ENCODE measurements around the gene A4GALT.

Gene A4GALT

DNA sequence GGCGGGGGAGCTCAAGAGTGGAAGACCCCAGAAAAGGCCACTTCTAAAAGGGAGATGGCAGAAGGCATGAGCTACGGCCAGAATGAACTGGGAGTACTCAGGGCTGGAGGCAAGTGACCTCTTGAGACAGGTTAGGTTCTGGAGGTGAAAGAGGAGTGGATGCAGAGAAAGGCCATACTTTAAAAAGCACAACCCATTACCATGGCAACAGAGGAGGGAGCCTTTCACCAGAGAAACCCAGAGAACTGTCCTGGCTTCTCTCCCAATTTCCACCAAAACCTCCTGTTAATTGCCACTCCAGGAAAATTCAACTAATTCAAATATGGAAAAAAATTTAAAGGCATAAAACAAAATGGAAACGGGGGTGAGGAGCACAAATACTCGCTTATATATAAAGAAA, 15.8 kb downstream of the A4GALT start:
- in situ Hi-C loops (cut with MboI; ENCODE audit: low sequenced_read_pairs), result no loop called here

DNA sequence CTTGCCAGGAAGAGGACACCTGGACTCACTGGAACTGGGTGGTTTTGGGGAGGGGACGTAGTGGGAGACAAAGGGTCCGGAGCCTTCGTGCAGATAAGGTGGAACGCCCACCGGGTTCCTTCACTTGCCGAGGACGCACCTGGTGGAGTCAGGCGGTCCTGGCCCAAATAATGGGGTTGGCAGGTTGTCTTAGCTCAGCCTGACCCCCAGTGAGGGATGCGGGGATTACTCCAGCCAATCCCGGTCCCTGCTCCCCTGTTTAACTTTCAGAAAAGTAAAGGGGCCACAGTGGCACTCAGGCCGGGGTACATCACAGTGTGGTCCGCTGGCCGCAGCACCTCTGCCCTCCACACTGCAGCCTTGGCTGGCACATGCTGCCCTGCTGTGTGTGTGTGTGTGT, 18.0 kb downstream of the A4GALT start:
- in situ Hi-C loops (cut with MboI; ENCODE audit: low sequenced_read_pairs), result no loop called here

DNA sequence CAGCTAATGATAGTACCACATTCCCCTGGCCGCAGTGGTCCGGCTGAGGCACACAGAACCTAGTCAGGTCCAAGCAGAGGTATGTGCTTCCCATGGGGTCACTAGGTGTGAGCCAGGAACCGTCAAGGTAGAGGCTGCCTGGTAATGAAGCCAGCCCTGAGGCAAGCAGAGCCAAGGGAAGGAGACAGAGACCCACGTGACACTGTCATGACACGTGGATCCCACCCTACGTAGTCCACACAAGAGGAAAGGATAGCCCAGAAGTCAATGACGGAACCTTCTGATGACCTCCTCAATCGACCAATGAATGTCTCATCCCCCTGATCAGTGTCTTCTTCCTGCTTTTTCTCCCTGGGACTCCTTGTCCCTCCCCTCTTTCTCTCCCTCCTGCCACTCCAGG, 19.0 kb downstream of the A4GALT start:
- in situ Hi-C loops (cut with MboI; ENCODE audit: low sequenced_read_pairs), result no loop called here

DNA sequence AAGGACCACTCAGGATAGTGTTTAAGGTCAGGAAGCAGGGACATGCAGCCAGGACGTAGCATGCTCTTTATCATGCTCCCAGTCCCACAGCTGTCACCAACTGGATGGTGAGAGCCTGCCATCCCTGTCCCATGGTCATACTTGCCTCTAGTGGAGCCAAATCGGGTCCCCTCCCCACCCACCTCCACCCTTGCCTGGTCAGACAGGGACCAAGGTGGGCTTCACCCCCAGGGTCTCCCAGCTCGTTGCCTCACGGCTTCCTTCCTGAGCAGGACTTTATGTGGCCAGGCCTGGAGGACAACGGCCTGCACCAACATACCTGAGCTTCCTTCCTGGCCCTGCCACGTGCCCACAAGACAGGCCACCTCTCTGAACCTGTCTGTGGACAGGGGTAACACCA, 19.8 kb downstream of the A4GALT start:
- in situ Hi-C loops (cut with MboI; ENCODE audit: low sequenced_read_pairs), result no loop called here

DNA sequence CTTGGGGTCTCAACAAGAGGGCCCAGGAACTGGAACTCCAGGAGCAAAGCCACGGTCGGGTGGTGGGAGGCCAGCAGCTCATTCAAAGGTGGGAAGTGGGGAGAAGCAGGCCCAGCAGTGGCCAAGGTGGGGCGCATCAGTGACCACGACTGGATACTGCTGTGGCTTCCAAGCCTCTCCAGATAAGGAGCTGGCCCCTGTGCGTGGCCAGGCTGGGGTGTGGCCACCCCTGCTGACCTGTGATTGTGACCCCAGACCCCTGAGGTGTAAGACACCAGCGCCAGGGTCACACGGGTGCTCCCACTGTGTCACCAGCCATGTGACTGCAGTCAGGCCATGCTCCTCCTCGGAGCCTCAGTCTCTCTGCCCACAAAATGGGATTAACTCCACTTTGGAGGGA, 20.3 kb downstream of the A4GALT start:
- in situ Hi-C loops (cut with MboI; ENCODE audit: low sequenced_read_pairs), result no loop called here

DNA sequence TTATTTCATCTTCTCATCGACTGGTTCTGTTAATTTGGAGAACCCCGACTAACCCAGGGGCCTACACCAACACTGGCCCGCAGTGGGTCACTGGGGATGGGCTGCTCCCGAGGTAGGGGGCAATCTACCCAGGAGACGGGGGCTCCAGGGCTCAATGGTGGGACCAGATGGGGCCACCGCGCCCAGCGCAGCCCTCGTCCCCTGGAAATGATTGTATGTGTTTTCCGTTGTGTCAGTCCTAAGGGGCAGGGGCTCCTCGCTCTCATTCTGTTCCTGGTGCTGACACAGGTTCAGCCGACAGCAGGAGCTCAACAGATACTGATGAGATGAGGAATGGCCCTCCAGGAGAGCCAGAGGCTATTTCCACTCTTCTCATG, 20.7 kb downstream of the A4GALT start:
- in situ Hi-C loops (cut with MboI; ENCODE audit: low sequenced_read_pairs), result no loop called here

DNA sequence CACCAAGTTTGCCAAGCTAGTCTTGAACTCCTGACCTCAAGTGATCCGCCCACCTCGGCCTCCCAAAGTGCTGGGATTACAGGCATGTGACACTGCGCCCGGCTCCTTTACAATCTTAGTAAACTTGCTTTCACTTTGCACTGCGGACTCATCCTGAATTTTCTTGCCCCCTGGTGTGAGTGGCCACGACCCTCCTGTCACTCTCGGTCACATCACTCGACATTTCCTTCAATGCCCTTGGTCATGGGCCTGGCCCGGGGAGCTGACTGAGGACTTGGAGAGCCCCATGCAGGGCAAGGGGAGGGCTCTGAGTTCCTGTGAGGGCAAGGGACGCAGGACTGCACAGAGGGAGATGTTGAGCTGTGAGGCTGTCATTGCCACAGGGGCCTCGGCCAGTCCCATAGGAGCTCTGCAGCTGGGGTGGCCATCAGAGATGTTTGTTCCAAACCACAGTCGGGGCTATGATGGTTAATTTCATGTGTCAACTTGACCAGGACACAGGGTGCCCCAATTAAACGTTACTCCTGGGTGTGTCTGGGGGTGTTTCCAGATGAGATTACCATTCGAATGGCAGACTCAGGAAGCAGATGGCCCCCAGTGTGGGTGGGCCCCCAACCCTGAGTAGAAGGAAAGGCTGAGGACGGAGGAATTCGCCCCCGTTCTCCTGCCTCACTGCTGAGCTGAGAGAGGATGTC, 21.2 kb downstream of the A4GALT start:
- in situ Hi-C loops (cut with MboI; ENCODE audit: low sequenced_read_pairs), result no loop called here

DNA sequence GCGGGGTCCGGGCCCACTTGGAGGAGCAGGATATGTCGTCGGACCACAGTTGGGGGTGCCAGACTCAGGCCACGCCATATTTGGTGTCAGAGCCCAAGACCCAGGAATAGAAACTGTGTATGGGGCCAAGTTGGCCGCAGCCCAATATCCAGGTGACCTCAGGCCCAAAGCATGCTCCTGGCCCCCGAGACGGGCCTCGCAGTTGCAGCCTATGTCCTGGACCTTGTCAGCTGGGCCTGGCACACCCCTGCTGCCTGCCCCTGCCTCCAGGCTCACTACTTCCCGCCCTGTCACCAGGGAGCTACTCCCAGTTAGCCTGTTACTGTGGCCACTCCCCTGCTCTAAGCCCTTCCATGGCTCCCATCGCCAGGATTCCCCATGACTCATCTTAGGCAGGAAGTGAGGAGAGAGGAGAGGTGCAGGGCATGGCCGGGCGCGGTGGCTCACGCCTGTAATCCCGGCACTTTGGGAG, 23.1 kb downstream of the A4GALT start:
- in situ Hi-C loops (cut with MboI; ENCODE audit: low sequenced_read_pairs), result no loop called here

DNA sequence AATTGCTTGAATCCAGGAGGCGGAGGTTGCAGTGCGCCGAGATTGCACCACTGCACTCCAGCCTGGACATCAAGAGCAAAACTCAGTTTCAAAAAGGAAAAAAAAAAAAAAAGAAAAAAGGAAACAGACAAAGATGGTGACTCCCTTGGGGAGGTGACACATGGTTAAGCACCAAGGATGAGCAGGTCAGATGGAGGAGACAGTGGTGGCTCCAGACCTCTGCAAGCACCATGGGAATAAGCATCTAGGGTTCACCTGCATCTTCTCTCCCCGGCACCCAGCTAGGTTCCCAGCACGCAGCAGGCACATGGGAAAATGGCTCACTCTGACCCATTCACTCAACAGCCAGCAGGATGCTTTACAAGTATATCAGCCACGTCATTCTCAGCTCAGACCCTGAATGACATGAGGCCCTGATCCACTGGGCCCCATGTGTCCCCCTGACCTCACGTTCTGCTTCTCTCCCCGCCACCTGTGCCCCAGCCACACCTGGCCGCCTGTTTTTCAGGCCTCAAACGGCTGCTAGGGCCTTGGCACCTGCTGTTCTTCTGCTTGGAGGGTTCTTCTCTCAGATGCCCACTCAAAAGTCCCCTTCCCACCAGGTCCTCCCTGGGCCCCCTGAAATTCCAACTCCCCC, 24.2 kb downstream of the A4GALT start:
- in situ Hi-C loops (cut with MboI; ENCODE audit: low sequenced_read_pairs), result no loop called here

DNA sequence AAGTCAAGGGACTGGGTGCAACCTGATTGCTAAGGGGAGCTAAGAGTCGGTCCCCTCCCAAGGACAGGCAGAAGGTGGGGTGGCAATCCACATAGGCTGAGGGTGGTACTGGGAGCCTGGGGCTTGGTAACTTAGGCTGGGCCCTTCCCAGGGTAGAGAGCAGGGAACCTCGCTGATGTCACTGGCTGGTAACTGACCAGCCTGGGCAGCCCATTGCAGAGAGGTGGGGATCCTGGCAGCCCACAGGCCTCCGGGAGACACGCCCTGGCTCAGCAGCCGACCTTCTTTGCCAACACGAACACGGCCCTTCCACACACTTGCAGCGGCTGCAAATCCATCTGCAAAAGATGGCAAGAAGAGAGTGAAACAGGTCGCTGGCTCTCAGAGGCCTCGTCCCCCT, 25.4 kb downstream of the A4GALT start:
- in situ Hi-C loops (cut with MboI; ENCODE audit: low sequenced_read_pairs), result no loop called here

DNA sequence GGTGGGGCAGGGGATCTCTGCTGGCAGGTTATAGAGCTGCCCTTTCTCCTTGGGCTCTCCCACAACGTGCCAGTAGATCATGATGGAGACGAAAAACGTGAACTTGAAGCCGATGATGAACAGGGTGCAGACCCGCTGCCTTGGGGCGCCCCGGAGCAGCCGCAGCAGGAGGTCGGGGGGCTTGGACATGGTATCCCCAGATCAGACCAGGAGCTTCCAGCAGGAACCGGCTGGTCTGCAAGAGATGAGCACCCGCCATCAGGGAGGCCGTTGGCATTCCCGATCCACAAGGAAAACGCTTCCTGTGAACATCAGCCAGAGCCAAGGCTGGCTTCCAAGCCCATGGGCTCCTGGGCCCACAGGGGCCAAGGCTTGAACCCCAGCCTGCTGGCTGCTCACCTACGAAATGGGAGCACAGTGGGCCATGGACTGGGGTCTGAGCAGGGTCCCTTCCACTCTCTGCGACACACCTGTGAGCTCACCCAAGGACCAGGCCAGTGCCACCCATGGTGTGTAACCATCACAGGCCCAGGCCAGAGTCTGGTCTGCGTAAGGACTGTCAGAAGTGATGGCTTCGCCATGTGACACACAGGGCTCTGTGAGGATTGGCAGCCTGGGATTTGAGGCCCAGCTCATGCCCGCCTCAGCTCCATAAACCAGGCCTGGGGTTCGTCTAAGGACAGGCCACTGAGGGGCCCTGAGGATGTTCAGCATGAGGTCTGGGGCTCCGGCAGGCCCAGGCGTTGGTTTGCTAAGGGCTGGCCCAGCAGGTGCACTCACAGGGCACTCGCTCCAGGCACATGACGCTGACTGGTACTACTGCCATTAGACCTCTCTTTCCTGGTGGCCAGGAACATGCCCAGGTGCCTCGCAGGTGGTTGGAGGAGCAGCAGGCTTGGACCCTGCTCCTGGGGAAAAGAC, 26.6 kb downstream of the A4GALT start:
- in situ Hi-C loops (cut with MboI; ENCODE audit: low sequenced_read_pairs), result no loop called here

DNA sequence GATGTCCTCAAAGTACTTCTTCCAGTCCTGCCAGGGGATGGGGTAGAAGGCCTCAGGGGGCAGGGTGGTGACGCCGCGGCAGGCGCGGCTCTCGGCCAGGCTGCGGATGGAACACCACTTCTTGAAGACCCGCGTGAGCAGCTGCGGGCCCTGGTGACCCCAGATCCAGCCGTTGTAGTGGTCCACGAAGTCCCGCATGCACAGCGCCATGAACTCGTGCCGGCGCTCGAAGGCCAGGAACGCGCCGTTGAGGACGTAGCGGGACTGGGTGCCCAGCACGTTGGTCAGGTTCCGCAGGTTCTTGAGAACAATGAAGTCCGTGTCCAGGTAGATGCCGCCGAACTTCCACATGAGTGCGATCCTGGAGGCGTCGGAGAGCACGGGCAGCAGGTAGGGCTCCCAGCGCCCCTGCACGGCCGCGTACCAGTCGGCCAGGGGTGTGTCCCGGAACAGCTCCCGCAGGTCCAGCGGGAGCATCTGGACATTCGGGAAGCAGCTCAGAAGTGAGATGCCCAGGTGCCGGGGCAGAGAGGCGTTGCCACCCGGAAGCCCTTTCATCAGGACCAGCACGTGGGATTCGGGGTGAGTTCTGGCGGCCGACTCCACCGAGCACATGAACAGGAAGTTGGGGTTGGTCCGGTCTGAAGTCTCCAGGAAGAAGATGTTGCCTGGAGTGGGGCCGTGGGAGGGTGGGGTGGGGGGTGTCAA, 27.5 kb downstream of the A4GALT start:
- in situ Hi-C loops (cut with MboI; ENCODE audit: low sequenced_read_pairs), result no loop called here

DNA sequence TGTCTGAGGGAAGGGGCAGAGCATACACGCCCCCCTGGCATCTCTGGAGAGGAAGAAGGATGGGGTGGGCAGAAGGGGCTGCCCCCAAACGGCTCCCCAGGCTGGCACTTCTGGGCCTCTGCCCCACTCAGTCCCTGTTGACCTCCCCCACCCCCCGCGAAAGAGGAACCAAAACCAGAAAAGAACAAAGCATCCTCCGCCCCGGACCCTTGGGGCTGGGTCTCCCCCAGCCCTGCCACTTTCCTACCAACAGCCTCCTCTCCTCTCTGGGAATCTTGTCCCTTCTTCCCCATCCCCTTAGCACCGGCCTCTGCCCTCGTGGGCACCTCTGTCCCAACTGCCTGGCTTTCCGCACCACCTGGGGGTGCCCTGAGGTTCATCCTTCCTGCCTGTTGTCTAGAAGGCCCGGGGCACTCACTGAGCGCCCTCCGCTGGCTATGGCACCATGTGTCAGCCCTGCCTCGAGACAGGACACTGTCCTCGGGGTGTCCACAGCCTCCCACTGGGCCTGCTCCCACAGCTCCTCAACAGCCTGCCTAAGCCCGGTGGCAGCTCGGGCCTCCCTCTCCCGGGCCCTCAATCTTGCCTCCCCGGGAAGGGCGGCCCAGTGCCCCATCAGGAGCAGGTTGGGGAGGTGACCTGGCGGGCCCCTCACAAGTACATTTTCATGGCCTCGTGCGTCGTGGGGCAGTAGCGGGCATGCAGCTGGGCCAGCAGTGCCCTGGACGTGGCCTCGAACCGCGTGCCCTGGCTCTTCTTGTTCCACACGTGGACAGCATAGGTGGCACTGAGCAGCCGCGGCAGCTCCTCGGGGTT, 28.2 kb downstream of the A4GALT start:
- in situ Hi-C loops (cut with MboI; ENCODE audit: low sequenced_read_pairs), result no loop called here

DNA sequence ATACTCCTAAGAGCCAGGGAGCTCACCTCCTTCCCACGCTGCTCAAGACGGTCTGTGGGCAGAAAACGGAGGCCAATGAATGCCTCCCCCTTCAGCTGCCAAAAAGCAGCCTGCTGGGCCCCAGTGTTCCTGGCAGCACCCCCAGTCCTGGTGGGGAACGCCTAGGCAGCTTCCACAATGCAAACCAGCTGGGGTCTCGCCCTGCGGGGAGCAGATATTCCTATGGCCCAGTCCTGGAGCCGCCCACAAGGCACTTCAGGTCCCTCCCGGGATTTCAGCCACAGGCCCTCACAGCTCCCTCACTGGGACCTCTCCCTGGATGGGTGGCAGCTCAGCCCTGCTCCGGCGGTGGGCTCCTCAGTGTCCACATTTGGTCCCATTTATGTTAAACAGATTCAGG, 29.2 kb downstream of the A4GALT start:
- in situ Hi-C loops (cut with MboI; ENCODE audit: low sequenced_read_pairs), result no loop called here

DNA sequence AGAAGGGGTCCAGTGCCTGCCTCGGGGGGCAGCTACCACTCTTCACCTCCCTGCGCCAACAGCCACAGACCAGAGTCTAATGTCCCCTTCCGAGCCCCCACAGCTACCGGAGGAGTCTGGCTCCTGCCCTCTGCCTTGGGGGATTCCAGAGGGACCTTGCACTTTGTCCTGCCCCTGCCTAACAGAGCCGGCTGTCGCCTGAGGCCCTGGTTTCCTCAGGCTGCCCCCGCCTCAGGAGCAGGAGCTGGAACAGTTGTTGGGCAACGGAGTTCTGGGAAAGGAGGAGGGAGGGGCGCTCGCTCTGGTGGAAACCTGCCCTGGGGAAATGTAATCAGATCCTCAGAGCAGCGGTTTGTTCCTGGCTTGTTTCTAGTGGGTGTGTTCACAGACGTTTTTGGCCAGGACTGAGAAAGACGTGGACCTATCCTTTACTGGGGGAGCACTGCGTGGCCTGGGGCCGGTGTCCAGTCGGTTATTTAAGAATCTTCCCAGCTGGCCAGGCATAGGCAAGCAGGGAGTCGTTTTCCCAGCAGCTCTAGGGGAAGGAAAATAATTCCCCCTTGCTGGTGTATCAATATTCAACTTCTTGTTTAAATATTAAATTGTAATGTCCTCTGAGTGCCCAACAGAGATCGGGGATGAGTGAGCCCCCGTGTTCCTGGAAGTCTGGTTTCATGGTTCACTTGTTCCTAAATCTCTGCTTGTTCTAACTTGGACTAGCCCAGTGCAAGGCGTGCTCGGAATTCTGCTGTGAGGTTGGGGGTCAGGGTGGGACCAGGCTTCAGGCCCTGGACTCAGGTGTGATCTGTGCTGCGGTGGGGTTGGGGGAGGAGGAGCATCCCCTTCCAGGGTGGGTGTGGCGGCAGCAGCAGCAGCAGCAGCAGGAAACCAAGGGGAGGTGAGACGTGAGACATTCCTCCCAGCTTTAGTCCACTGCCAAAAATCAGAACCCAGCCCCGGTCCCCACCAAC, 32.1 kb downstream of the A4GALT start:
- in situ Hi-C loops (cut with MboI; ENCODE audit: low sequenced_read_pairs), result no loop called here

DNA sequence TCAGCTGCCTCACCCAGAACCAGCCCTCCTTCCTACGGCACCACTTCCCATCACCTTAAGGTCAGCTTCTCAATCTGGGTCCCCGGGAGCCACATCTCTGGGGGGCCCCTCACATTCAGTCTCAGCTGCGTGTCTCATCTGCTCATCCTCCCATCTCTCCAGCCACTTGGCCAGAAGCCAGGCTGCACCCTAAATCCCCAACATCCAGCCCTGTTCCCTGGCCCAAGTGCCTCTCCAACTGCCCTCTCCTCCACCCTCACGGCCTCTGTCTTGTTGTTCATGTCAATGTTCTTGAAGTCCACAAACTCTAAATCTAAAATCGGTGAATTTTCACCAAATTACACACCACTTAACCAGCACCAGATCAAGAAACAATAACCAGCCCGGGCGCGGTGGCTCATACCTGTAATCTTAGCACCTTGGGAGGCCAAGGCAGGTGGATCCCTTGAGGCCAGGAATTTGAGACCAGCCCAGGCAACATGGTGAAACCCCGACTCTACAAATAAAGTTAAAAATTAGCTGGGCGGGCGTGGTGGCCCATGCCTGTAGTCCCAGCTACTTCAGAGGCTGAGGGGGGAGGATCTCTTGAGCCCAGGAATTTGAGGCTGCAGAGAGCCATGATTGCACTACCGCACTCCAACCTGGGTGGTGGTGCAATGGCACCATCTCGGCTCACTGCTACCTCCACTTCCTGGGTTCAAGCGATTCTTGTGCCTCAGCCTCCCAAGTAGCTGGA, 33.7 kb downstream of the A4GALT start:
- in situ Hi-C loops (cut with MboI; ENCODE audit: low sequenced_read_pairs), result no loop called here

DNA sequence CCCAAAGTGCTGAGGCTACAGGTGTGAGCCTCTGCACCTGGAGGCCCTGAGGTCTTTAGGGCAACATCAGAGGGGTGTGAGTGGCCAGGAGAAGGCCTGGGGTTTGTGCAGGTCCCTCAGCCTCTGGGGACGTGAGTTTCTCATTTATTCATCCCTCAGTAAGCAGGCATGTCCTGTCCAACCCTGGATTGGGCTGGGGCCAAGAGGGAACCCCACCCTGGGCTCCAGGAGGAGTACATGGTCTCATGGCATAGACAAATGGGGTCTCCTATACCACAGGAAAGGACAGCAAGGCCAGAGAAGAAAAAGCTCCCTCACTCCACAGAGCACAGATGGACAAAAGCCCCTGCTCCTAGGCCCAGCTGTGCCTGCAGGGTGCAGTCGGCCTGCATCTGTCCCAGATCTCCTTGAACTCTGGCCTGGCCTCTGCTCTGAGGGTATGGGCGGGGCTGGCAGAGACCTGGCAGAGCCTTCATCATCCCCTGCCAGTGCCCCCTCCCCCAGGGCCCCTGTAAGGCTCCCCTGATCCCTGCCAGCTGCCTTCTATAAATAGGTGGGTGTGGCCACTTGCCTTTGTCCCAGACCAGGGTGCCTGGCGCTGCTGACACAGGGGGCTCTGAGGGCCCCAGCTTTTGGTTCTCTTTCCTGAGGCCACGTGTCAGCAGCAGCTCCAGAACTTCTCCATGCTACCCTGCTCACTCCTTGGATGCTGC, 34.6 kb downstream of the A4GALT start:
- in situ Hi-C loops (cut with MboI; ENCODE audit: low sequenced_read_pairs), result no loop called here

Data from HL-60/S4 treated with phorbol 12-myristate 13-acetate at 8.2 ng/mL for 4 days and 3 days (cell line).